ENCODE results near the gene CWC27.

Gene CWC27

DNA sequence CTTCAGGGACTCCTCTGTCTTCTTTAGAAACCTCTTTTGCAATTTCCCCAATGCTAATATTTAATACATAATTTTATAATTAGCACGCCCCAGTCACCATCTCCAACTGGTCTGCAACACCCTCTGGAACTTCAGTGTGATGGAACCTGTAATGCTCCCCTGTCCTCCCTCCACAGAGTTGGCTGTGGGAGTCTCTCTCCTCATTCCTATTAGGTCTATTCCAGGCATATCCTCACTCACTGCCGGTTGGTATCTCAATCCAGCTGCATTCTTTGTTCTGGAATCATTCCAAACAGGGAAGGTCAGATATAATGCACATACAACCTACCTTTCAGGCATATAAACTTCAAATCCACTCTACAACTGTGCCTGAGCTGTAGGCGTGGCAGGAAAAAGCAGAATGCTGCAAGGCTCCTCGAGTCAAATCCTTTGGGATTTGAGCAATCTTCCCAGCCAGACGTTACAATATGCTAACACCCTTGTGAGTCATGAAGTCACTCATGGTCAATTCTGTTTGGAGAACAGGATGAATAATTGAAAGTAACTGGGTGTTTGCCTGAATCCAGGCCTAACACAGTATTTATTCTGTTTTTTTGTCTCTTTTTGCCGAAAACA lies 293.8 kb downstream of the CWC27 start:
- no peak overlapping the region for H3K27ac ChIP-seq (ENCODE audit: low read depth, low read length)
- H3K9ac ChIP-seq (ENCODE audit: low read length) = no peak overlapping the region
- H3K36me3 ChIP-seq (ENCODE audit: insufficient read depth, low read length) = no peaks in the 10 kb centered on the region
- no peaks in the 10 kb centered on the region for H3K9me3 ChIP-seq (ENCODE audit: low read length)
- no peak overlapping the region for H3K4me3 ChIP-seq (ENCODE audit: low read depth in 1 of 2, low read length in 2 of 2)
- no peaks in the 10 kb centered on the region for H3K27me3 ChIP-seq (ENCODE audit: control insufficient read depth in 1 of 2, insufficient read depth in 2 of 2, low read length in 2 of 2)
- peaks cover 28% of the 10 kb centered on the region for H3K4me1 ChIP-seq (ENCODE audit: insufficient read depth, low read length)

- Histone ChIP-seq H3K4me1 (ENCODE audit: insufficient read depth, low read length) (peaks cover 28% of the 10 kb centered on the region), H3K9me3 (ENCODE audit: low read length) (no peaks in the 10 kb centered on the region), H3K27me3 (ENCODE audit: control insufficient read depth in 1 of 2, insufficient read depth in 2 of 2, low read length in 2 of 2) (no peaks in the 10 kb centered on the region), H3K4me3 (ENCODE audit: low read depth in 1 of 2, low read length in 2 of 2) (no peak overlapping the region), H3K36me3 (ENCODE audit: insufficient read depth, low read length) (no peaks in the 10 kb centered on the region), H3K9ac (ENCODE audit: low read length) (no peak overlapping the region), H3K27ac (ENCODE audit: low read depth, low read length) (no peak overlapping the region)
These were observed 296.3 kb downstream of the CWC27 start for GRCh38 chr5:65065001-65065511.

- no peak overlapping the region for H3K9ac ChIP-seq (ENCODE audit: low read length)
- no peaks in the 10 kb centered on the region for H3K36me3 ChIP-seq (ENCODE audit: insufficient read depth, low read length)
- H3K27me3 ChIP-seq (ENCODE audit: control insufficient read depth in 1 of 2, insufficient read depth in 2 of 2, low read length in 2 of 2) = no peaks in the 10 kb centered on the region
- no peak overlapping the region for H3K27ac ChIP-seq (ENCODE audit: low read depth, low read length)
- no peak overlapping the region for H3K4me3 ChIP-seq (ENCODE audit: low read depth in 1 of 2, low read length in 2 of 2)
- H3K9me3 ChIP-seq (ENCODE audit: low read length) = no peaks in the 10 kb centered on the region
- H3K4me1 ChIP-seq (ENCODE audit: insufficient read depth, low read length) = peaks cover 22% of the 10 kb centered on the region
These were observed 297.8 kb downstream of the CWC27 start for GRCh38 chr5:65066387-65067146.

DNA sequence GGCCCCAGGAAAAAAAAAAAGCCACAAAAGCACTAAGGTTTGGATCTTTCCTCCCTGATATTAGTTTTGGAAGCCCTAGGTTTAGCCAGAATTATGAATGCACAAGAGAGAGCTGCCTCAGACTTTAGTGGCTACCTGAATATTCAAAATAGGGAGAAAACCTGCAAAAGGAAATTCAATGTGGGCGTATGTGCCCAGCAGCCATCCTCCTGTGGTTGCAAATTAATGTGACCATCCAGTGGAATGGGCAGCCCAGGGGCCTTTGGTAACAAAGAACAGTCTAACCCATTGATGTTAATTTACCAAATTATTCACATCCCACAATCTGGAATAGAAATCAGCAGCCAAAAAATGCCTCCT lies 298.4 kb downstream of the CWC27 start:
- Histone ChIP-seq H3K27ac (ENCODE audit: low read depth, low read length) (no peak overlapping the region), H3K27me3 (ENCODE audit: control insufficient read depth in 1 of 2, insufficient read depth in 2 of 2, low read length in 2 of 2) (no peaks in the 10 kb centered on the region), H3K4me3 (ENCODE audit: low read depth in 1 of 2, low read length in 2 of 2) (no peak overlapping the region), H3K9me3 (ENCODE audit: low read length) (no peaks in the 10 kb centered on the region), H3K9ac (ENCODE audit: low read length) (no peak overlapping the region), H3K36me3 (ENCODE audit: insufficient read depth, low read length) (no peaks in the 10 kb centered on the region), H3K4me1 (ENCODE audit: insufficient read depth, low read length) (peaks cover 18% of the 10 kb centered on the region)

Measured in muscle layer of colon (tissue), 2 donors.